ENCODE results near the gene ZSWIM3. TPM values are rescaled to one million over a fixed set of nuclear protein-coding genes. Genes with fewer than 3 reads are reported as not detected.

The ZSWIM3 gene
- total and polyA plus RNA-seq, 2 donors (not counting 3 experiments of a cell fraction or from before 2014, with no cell fraction given), result 3.8 to 4.4 TPM

GRCh38 chr20:45924391-45925261, 67.2 kb downstream of the ZSWIM3 start:
- BruUV-seq (replicated peaks), result no TSS peak
- CTCF ChIA-PET, result interaction anchor here (0.9 to 1.9 kb wide), 5 partner anchors 8 to 35 kb away, joined by 4 to 12 read pairs (median 6); partner anchors contain the start of genes CTSA, NEURL2, PCIF1 and PLTP
- POLR2A ChIA-PET, result interaction anchor here (0.7 to 2.8 kb wide), 3 partner anchors 10 to 23 kb away, joined by 3 to 20 read pairs (median 4); partner anchors contain the start of genes PCIF1 and PLTP
- Histone ChIP-seq H3K27me3 (ENCODE audit: control insufficient read depth in 2 of 2, insufficient read depth in 2 of 2, low read length in 2 of 2) (no peaks in the 10 kb centered on the region), H3K9me1 (replicated peaks; ENCODE audit: control insufficient read depth, extremely low read depth, insufficient read depth, low read length) (no peaks in the 10 kb centered on the region), H2AFZ (ENCODE audit: low read depth, low read length) (peak overlapping the region; percentile 72), H3K36me3 (ENCODE audit: control insufficient read depth in 2 of 2, extremely low read depth in 1 of 2, insufficient read depth in 2 of 2, low read length in 2 of 2) (no peaks in the 10 kb centered on the region), H3K4me3 (replicated peaks in 1 of 3; ENCODE audit: insufficient read depth in 1 of 3, low read depth in 1 of 3, low read length in 3 of 3) (peak overlapping the region in 1 of 3 experiments; percentile 2), H4K20me1 (replicated peaks; ENCODE audit: control insufficient read depth, extremely low read depth, insufficient read depth, low read length) (no peaks in the 10 kb centered on the region), H3K9ac (replicated peaks; ENCODE audit: extremely low read depth, insufficient read depth, low read length) (no peak overlapping the region), H3K9me3 (replicated peaks; ENCODE audit: control insufficient read depth, insufficient read depth, low read length) (no peaks in the 10 kb centered on the region), H3K4me1 (ENCODE audit: control insufficient read depth, extremely low read depth, insufficient read depth, low read length) (peaks cover 14% of the 10 kb centered on the region), H3K4me2 (ENCODE audit: insufficient read depth, low read length) (peak overlapping the region; percentile 30), H3K27ac (ENCODE audit: insufficient read depth, low read depth, low read length) (no peak overlapping the region), H3K79me2 (ENCODE audit: control insufficient read depth, insufficient read depth, low read length) (no peaks in the 10 kb centered on the region)
- FAIRE-seq (peak; percentile 83), DNase-seq (ENCODE audit: low read depth, low spot score) (peak; percentile 73)
- TF ChIP-seq MAX (IDR thresholded peaks at IDR 0.05; ENCODE audit: insufficient read depth, insufficient read length) (no peak), GATA2 (IDR thresholded peaks at IDR 0.05; ENCODE audit: insufficient read depth, insufficient read length, low read depth, low read length) (no peak), FOS (IDR thresholded peaks at IDR 0.05; ENCODE audit: borderline replicate concordance, insufficient read depth, low read length) (no peak), JUN (IDR thresholded peaks at IDR 0.05; ENCODE audit: borderline replicate concordance, insufficient read depth, insufficient read length, low read depth) (no peak), POLR2A (IDR thresholded peaks at IDR 0.05; ENCODE audit: low read depth, low read length) (no peak), CTCF (IDR thresholded peaks at IDR 0.05; ENCODE audit: extremely low read depth in 1 of 2, insufficient read depth in 1 of 2, low read depth in 1 of 2, low read length in 2 of 2) (no peak), MYC (IDR thresholded peaks at IDR 0.05; ENCODE audit: low read depth, low read length) (no peak), EZH2 (IDR thresholded peaks at IDR 0.05; ENCODE audit: borderline replicate concordance, low read depth, low read length, severe bottlenecking) (no peak), POLR2AphosphoS5 (IDR thresholded peaks at IDR 0.05; ENCODE audit: insufficient read depth, low read depth, low read length) (no peak)
- dilution Hi-C loops (cut with MboI; ENCODE audit: extremely low pct_ligation_motif_present, low sequenced_read_pairs), result no loop called here
- intact Hi-C loops (cut with micrococcal nuclease), result no loop called here
